T47D (cell line): Measurements from ENCODE around the gene MARCHF3.
"Not testable (repeated sequence)": the region's sequence is repeated elsewhere in the genome, so short reads cannot be mapped to it uniquely, and the experiment has no call there.

Experiments
- DNase-seq, 2 experiments: peaks; one replicate each; pipeline versions ENCODE4 v3.0.0 to v3.0.0-alpha.2; 2011 to 2012; ENCODE audit warnings: low read depth in 1 of 2, low spot score in 1 of 2
- JUND ChIP-seq: IDR thresholded peaks from 2 replicates; pipeline ENCODE4 v1.6.1; 2012; ENCODE audit warnings: low read depth
- in situ Hi-C: cut with HindIII; loops from 2 replicates; pipeline ENCODE4 v1.10.0; 2016; ENCODE audit warnings: low sequenced_read_pairs, low pct_unique_long_range_greater_than_20kb

Gene MARCHF3

GRCh38 chr5:126965487-126965886 is 64.9 kb downstream of the MARCHF3 start:
- no peak for TF ChIP-seq JUND
- DNase-seq, result no peak
- in situ Hi-C loops, result no loop called here

DNA sequence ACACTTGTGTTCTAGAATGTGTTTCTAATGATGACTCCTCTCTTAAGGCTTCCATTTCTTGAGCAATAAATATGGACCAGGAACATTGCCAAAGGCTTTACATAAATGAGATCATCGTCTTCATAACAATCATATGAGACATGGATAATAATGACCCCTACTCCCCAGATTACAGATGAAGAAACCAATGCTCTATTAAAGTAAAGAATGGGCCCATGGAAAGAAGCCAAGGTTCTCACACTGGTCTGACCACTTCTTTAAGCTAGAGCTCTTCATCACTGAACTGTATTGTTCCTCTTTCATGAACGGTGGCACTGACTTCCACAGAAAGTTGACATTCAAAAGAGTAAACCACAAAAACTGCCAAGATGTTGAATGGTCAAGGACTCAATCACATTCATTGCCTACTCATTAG is 65.3 kb downstream of the MARCHF3 start:
- DNase-seq, result peak in 1 of 2 experiments; percentile 47
- in situ Hi-C loops, result no loop called here
- TF ChIP-seq JUND, result no peak

GRCh38 chr5:126963822-126964375 is 66.5 kb downstream of the MARCHF3 start:
- no peak for DNase-seq
- in situ Hi-C loops, result no loop called here
- no peak for TF ChIP-seq JUND

DNA sequence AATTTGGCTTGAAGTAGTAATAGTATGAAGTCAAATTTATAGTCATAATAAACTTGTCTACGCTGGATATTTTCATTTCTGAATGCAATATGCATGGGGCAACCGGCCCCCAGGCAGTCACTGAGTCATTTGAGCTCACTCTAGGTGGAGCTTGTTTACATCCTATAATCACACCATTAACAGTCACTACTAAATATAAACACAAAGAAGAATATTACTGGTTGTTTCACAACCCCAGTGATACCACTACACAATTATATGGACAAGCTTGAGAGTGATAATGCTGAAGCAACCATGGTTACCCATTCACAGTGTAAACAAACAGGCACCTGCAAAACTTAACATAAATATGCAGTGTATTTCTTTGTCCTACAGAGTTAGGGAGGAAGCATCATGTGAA is 68.7 kb downstream of the MARCHF3 start:
- DNase-seq, result no peak
- TF ChIP-seq JUND, result no peak
- in situ Hi-C loops, result no loop called here

- in situ Hi-C loops, result no loop called here
- no peak for TF ChIP-seq JUND
- no peak for DNase-seq
These were observed 69.2 kb downstream of the MARCHF3 start for GRCh38 chr5:126961128-126961527.

- DNase-seq, result no peak
- TF ChIP-seq JUND, result no peak
- in situ Hi-C loops, result no loop called here
These were observed 71.2 kb downstream of the MARCHF3 start for GRCh38 chr5:126959188-126959587.

- in situ Hi-C loops, result no loop called here
- no peak for TF ChIP-seq JUND
- no peak for DNase-seq
These were observed 73.4 kb downstream of the MARCHF3 start for GRCh38 chr5:126956991-126957390.

DNA sequence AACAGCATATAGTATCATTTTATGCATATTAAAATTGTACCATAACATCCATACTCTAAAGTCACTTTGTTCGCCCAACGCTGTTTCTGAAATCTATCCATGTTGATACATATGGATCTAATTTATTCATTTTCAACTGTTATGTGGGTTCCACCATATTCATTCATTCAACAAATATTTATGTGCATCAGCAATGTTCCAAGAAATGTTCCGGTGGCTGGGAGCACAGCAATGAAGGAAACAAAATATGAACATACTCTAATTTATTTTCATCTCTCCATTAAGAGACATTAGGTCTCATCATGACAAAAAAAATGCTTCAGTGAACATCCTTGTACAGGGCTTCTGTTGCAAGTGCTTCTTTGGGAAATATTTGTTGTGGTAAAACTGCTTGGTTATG is 75.4 kb downstream of the MARCHF3 start:
- in situ Hi-C loops, result no loop called here
- no peak for DNase-seq
- TF ChIP-seq JUND, result no peak

DNA sequence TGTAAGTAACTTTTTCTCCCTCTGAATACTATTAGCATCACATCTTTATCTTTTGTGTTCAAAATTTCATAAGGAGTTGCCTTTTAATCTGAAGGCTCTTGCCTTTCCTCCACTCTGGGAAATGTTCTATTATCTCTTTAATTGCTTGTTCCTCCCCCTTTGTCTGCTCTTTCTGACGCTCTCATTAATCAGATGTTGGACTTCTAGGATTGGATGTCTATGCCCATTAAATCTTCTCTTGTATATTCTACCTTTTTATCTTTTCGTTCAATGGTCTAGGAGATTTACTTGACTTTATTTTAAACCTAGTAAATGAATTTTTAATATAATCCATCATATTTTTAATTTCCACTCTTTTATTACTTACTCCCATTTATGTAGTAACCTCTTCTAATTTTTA is 76.7 kb downstream of the MARCHF3 start:
- no peak for DNase-seq
- no peak for TF ChIP-seq JUND
- in situ Hi-C loops, result no loop called here

- DNase-seq, result no peak
- no peak for TF ChIP-seq JUND
- in situ Hi-C loops, result no loop called here
These were observed 80.9 kb downstream of the MARCHF3 start for GRCh38 chr5:126949475-126949874.

DNA sequence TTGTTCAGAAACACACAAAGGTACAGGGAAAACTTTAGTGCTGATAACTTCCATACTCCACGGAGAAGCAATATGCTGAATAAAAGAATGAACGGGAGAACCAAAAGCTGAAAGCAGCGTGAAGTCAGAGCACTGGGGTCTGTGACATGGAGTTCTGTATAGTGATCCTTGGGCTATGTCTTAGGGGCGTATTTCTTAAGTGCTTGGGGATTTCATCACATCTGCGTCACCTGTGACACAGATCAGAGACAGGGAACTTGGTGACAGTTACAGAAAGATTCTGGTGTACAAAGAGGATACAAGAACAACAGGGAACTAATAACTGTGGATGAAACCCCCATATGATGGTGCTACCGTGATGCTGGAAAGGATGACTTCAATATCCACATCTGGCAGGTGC is 81.9 kb downstream of the MARCHF3 start:
- in situ Hi-C loops, result no loop called here

GRCh38 chr5:126948011-126948355 is 82.4 kb downstream of the MARCHF3 start:
- no peak for TF ChIP-seq JUND
- in situ Hi-C loops, result no loop called here
- DNase-seq, result no peak

More for the DNA sequence above, 81.9 kb downstream of the MARCHF3 start:
- TF ChIP-seq JUND, result no peak
- no peak for DNase-seq

DNA sequence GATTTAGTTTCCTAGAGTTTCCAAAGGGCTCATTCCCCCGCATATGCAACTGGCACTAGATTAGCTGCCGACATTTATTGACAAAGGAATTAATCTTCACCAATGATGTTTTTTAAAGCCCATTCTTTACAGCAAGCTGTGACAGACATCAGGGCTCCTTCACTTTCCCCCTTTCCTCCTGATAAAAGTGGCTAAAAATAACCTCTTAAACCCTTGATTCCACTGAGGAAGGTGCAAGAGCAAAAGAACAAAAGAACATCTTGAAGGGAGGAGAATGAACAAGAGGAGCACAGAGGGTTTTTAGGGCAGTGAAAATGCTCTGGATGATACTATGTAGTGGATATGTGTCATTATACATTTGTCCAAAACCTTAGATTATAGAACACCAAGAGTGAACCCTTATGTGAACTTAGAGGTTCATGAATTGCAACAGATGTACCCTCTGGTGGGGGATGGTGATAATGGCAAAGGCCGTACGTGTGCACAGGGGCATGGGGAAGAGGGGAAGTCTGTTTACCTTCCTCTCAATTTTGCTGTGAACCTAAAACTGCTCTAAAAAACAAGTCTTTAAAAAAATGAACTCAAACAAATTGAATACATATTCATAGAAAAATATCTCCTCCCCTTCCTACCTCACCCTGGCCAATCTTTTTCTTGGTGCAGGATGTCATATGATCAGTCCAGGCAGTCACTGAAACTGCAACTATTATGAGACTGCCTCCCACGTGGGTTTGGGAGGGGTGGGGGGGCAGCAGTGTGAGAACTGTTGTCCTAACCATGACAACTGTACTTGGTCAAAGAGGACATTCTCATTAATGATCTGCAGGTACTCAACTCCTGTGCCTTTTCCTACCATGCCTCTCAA is 83.0 kb downstream of the MARCHF3 start:
- no peak for TF ChIP-seq JUND
- DNase-seq, result no peak
- in situ Hi-C loops, result no loop called here

DNA sequence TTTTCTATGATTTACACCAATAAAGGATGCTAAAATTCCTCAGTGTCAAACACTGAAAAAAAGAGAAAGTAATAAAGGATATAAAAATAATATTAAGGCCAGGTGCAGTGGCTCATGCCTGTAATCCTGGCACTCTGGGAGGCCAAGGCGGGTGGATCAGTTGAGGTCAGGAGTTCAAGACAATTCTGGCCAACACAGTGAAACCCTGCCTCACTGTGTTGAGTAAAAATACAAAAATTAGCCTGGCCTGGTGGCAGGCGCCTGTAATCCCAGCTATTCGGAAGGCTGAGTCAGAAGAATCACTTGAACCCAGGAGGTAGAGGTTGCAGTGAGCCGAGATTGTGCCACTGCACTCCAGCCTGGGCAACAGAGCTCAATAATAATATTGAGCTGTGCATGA is 87.5 kb downstream of the MARCHF3 start:
- DNase-seq, in situ Hi-C loops: not testable (repeated sequence)
